HepG2 (cell line): ENCODE data around the gene SYNGR2. TPM values are rescaled to one million over a fixed set of nuclear protein-coding genes. Genes with fewer than 3 reads are reported as not detected.
A peak's percentile ranks its signal among the peaks of the same experiment; 100 is the strongest.

Experiments
- ATAC-seq: fragments of 200-7000 bp; cut with Tn5 transposase; 3 replicates; pipeline ENCODE4 v1.9.1; 2020; ENCODE audit warnings: mild to moderate bottlenecking, moderate library complexity
- BruUV-seq: library from RNA; stranded (reverse); fragments of 400-500 nt; replicated peaks from 2 replicates; lab custom pipeline; 2021; lab: Mats Ljungman, UMichigan
- CTCF ChIA-PET: fragments of 300-600 bp; formaldehyde crosslinking; extraction: SDS; loops from one replicate; lab custom pipeline; 2021; ENCODE audit warnings: low total read pairs, inconsistent platforms, low intra/inter-chr PET ratio; lab: Yijun Ruan, JAX
- POLR2A ChIA-PET: fragments of 350-600 bp; sonication (Branson Sonifier 250); formaldehyde crosslinking; loops from one replicate; lab custom pipeline; 2020; ENCODE audit warnings: antibody characterized with exemption, inconsistent platforms; lab: Yijun Ruan, JAX
- DNase-seq: peaks from one replicate; pipeline ENCODE4 v3.0.0-alpha.2; 2015; ENCODE audit warnings: low spot score
- FAIRE-seq: peaks from 3 replicates; lab custom pipeline; 2011; peaks lifted over from hg19 to GRCh38; lab: Jason Lieb, UNC
- H2AFZ ChIP-seq: one replicate; pipeline ENCODE4 v1.6.1; 2011; ENCODE audit warnings: low read length, inconsistent platforms
- H3K27ac ChIP-seq: fragments of 300-600 bp; 3 replicates; pipeline ENCODE4 v1.8.0; 2011; ENCODE audit warnings: mixed run types, mild to moderate bottlenecking, mixed read lengths, low read length, inconsistent platforms; ENCODE audit not compliant: insufficient read depth; ENCODE audit errors: extremely low read length
- H3K27me3 ChIP-seq, 2 experiments: fragments of 200-600 bp in 1 of 2; 2 replicates in 1 of 2; 3 replicates in 1 of 2; pipeline versions ENCODE4 v1.6.0 to v1.8.0; 2011; ENCODE audit warnings: low read length in 2 of 2, mild to moderate bottlenecking in 2 of 2, moderate library complexity in 2 of 2, inconsistent platforms in 1 of 2; ENCODE audit not compliant: insufficient read depth in 2 of 2, control insufficient read depth in 1 of 2
- H3K36me3 ChIP-seq, 2 experiments: fragments of 200-600 bp in 1 of 2; replicated peaks in 1 of 2; 2 replicates in 1 of 2; 3 replicates in 1 of 2; pipeline versions ENCODE4 v1.5.1 to v1.8.0; 2011; ENCODE audit warnings: low read length in 2 of 2, inconsistent platforms in 1 of 2; ENCODE audit not compliant: insufficient read depth in 2 of 2, control insufficient read depth in 1 of 2
- H3K4me1 ChIP-seq: 2 replicates; pipeline ENCODE4 v1.5.1; 2012; ENCODE audit warnings: low read length, inconsistent platforms; ENCODE audit not compliant: insufficient read depth
- H3K4me2 ChIP-seq: 2 replicates; pipeline ENCODE4 v1.6.0; 2011; ENCODE audit warnings: low read depth, low read length, inconsistent platforms
- H3K4me3 ChIP-seq, 3 experiments: fragments of 200-600 bp in 1 of 3; sonication (generic), shearing (Covaris generic) in 1 of 3; replicated peaks in 1 of 3; 2 replicates each; pipeline ENCODE4 v1.5.1; 2011 to 2016; ENCODE audit warnings: low read length in 3 of 3, inconsistent platforms in 2 of 3, low read depth in 2 of 3, mild to moderate bottlenecking in 2 of 3, control low read depth in 1 of 3, mixed read lengths in 1 of 3; ENCODE audit not compliant: insufficient read depth in 1 of 3
- H3K79me2 ChIP-seq: one replicate; pipeline ENCODE4 v1.6.1; 2011; ENCODE audit warnings: low read length, inconsistent platforms; ENCODE audit not compliant: insufficient read depth
- H3K9ac ChIP-seq: 2 replicates; pipeline ENCODE4 v1.6.0; 2011; ENCODE audit warnings: mild to moderate bottlenecking, low read depth, low read length, inconsistent platforms; ENCODE audit not compliant: insufficient read depth
- H3K9me3 ChIP-seq: 2 replicates; pipeline ENCODE4 v1.5.1; 2012; ENCODE audit warnings: mild to moderate bottlenecking, low read length
- H4K20me1 ChIP-seq: 2 replicates; pipeline ENCODE4 v1.6.0; 2011; ENCODE audit warnings: inconsistent platforms, mild to moderate bottlenecking, low read length, moderate library complexity; ENCODE audit not compliant: insufficient read depth
- ADNP ChIP-seq: sonication (generic); formaldehyde crosslinking; IDR thresholded peaks from 2 replicates; pipeline ENCODE4 v1.4.0; 2020; ENCODE audit warnings: missing genetic modification reagents
- ARNTL ChIP-seq: sonication (generic); formaldehyde crosslinking; IDR thresholded peaks from 2 replicates; pipeline ENCODE4 v1.4.0; 2020; ENCODE audit warnings: mild to moderate bottlenecking, missing genetic modification reagents
- EED ChIP-seq: sonication (generic); formaldehyde crosslinking; IDR thresholded peaks from 2 replicates; pipeline ENCODE4 v1.5.0; 2020; ENCODE audit warnings: mild to moderate bottlenecking, missing genetic modification reagents
- HOXD1 ChIP-seq: sonication (generic); formaldehyde crosslinking; IDR thresholded peaks from 2 replicates; pipeline ENCODE4 v1.5.0; 2020; ENCODE audit warnings: missing genetic modification reagents
- NKX3-1 ChIP-seq: sonication (generic); formaldehyde crosslinking; IDR thresholded peaks from 2 replicates; pipeline ENCODE4 v1.5.0; 2020; ENCODE audit warnings: missing genetic modification reagents
- NPAS2 ChIP-seq: sonication (generic); formaldehyde crosslinking; IDR thresholded peaks from 2 replicates; pipeline ENCODE4 v1.8.0; 2022; ENCODE audit warnings: mild to moderate bottlenecking, missing genetic modification reagents, borderline replicate concordance
- SP2 ChIP-seq: sonication (generic); formaldehyde crosslinking; IDR thresholded peaks from 2 replicates; pipeline ENCODE4 v1.5.1; 2020; ENCODE audit warnings: mild to moderate bottlenecking, missing genetic modification reagents
- ZNF34 ChIP-seq: sonication (generic); formaldehyde crosslinking; IDR thresholded peaks from 2 replicates; pipeline ENCODE4 v1.4.0; 2020; ENCODE audit warnings: mild to moderate bottlenecking, missing genetic modification reagents, borderline replicate concordance
- ZNF569 ChIP-seq: sonication (generic); formaldehyde crosslinking; IDR thresholded peaks from 2 replicates; pipeline ENCODE4 v1.5.0; 2020; ENCODE audit warnings: mild to moderate bottlenecking, missing genetic modification reagents, moderate library complexity, borderline replicate concordance
- ZNF616 ChIP-seq: sonication (generic); formaldehyde crosslinking; IDR thresholded peaks from 2 replicates; pipeline ENCODE4 v1.5.0; 2020; ENCODE audit warnings: low read depth, mild to moderate bottlenecking, missing genetic modification reagents
- WGBS: methylation state at CpG from one replicate; pipeline ENCODE4 v1.1.6; 2017; ENCODE audit warnings: low lambda C conversion rate; 5-methylcytosine and 5-hydroxymethylcytosine counted together
- in situ Hi-C: cut with HindIII; loops from 2 replicates; pipeline ENCODE4 v1.10.0; 2017; ENCODE audit warnings: low pct_unique_long_range_greater_than_20kb; ENCODE audit not compliant: extremely low pct_ligation_motif_present
- intact Hi-C: fragments of 100-400 bp; cut with micrococcal nuclease; formaldehyde crosslinking; loops from one replicate; pipeline ENCODE4 v1.10.0; 2022; ENCODE audit not compliant: unreplicated experiment
- polyA plus RNA-seq, 8 experiments: library from polyadenylated mRNA; depleted of rRNA in 3 of 8; stranded (reverse) in 7 of 8; unstranded in 1 of 8; fragments of >200 nt; fragmentation: Illumina TruSeq in 4 of 8; extraction: Trizol in 4 of 8; gene quantifications; 2 replicates each; pipeline versions ENCODE4 v1.2.1 to v1.2.3, GENCODE V29; 2011 to 2016; ENCODE audit warnings: low read depth in 4 of 8, missing spikeins in 1 of 8, mixed read lengths in 1 of 8; ENCODE audit not compliant: insufficient read depth in 1 of 8
- total RNA-seq, 5 experiments: library from RNA; depleted of rRNA; stranded (reverse); fragments of >200 nt; fragmentation: Illumina TruSeq; extraction: Trizol; gene quantifications; 2 replicates each; pipeline ENCODE4 v1.2.3, GENCODE V29; 2016; ENCODE audit warnings: low read depth in 1 of 5
- TF ChIP-seq, protein P1 (sequence below): IDR thresholded peaks from 2 replicates; pipeline ENCODE4 v1.6.1; 2016; ENCODE audit warnings: low read depth
- TF ChIP-seq, protein P2 (sequence below): sonication (generic); formaldehyde crosslinking; IDR thresholded peaks from 2 replicates; pipeline ENCODE4 v1.8.1; 2023; ENCODE audit warnings: missing genetic modification reagents, mild to moderate bottlenecking, borderline replicate concordance
- TF ChIP-seq, protein P3 (sequence below): sonication (generic); formaldehyde crosslinking; IDR thresholded peaks from 2 replicates; pipeline ENCODE4 v1.4.0; 2020; ENCODE audit warnings: missing genetic modification reagents
- TF ChIP-seq, protein P4 (sequence below): sonication (generic); formaldehyde crosslinking; IDR thresholded peaks from 2 replicates; pipeline ENCODE4 v1.5.1; 2020; ENCODE audit warnings: mild to moderate bottlenecking, missing genetic modification reagents
- TF ChIP-seq, protein P5 (sequence below): sonication (generic); formaldehyde crosslinking; IDR thresholded peaks from 2 replicates; pipeline ENCODE4 v1.4.0; 2020; ENCODE audit warnings: mild to moderate bottlenecking, missing genetic modification reagents, borderline replicate concordance

The SYNGR2 gene
- total and polyA plus RNA-seq, 2 of the 13 experiments (the other 11 are each of a cell fraction or from before 2014, with no cell fraction given): 46.7 to 170 TPM

DNA sequence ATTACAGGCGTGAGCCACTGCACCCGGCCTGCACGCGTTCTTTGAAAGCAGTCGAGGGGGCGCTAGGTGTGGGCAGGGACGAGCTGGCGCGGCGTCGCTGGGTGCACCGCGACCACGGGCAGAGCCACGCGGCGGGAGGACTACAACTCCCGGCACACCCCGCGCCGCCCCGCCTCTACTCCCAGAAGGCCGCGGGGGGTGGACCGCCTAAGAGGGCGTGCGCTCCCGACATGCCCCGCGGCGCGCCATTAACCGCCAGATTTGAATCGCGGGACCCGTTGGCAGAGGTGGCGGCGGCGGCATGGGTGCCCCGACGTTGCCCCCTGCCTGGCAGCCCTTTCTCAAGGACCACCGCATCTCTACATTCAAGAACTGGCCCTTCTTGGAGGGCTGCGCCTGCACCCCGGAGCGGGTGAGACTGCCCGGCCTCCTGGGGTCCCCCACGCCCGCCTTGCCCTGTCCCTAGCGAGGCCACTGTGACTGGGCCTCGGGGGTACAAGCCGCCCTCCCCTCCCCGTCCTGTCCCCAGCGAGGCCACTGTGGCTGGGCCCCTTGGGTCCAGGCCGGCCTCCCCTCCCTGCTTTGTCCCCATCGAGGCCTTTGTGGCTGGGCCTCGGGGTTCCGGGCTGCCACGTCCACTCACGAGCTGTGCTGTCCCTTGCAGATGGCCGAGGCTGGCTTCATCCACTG is 45.8 kb downstream of the SYNGR2 start, which contains the start of gene BIRC5 (continued):
- TF ChIP-seq ZNF569 (no peak), NPAS2 (CRISPR knock-in tag) (no peak), NKX3-1 (CRISPR knock-in tag) (no peak), ADNP (0 out of 2 replicates have a peak, but pooled peaks have one; percentile 29), ZNF34 (0 out of 2 replicates have a peak, but pooled peaks have one; percentile 92), SP2 (CRISPR knock-in tag) (no peak; the same call in 1 of the 2 replicates), HOXD1 (CRISPR knock-in tag) (peak; percentile 90)
- TF ChIP-seq, protein P1, sequence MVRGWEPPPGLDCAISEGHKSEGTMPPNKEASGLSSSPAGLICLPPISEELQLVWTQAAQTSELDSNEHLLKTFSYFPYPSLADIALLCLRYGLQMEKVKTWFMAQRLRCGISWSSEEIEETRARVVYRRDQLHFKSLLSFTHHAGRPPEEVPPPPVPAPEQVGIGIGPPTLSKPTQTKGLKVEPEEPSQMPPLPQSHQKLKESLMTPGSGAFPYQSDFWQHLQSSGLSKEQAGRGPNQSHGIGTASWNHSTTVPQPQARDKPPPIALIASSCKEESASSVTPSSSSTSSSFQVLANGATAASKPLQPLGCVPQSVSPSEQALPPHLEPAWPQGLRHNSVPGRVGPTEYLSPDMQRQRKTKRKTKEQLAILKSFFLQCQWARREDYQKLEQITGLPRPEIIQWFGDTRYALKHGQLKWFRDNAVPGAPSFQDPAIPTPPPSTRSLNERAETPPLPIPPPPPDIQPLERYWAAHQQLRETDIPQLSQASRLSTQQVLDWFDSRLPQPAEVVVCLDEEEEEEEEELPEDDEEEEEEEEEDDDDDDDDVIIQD (CRISPR knock-in tag): 0 out of 2 replicates have a peak, but pooled peaks have one; percentile 19
- TF ChIP-seq, protein P2, sequence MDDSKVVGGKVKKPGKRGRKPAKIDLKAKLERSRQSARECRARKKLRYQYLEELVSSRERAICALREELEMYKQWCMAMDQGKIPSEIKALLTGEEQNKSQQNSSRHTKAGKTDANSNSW (CRISPR knock-in tag): peak; percentile 91; the same call in 1 of the 2 replicates
- TF ChIP-seq, all 625 proteins: peak for 358

DNA sequence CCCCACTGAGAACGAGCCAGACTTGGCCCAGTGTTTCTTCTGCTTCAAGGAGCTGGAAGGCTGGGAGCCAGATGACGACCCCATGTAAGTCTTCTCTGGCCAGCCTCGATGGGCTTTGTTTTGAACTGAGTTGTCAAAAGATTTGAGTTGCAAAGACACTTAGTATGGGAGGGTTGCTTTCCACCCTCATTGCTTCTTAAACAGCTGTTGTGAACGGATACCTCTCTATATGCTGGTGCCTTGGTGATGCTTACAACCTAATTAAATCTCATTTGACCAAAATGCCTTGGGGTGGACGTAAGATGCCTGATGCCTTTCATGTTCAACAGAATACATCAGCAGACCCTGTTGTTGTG is 46.3 kb downstream of the SYNGR2 start:
- Histone ChIP-seq H3K27ac (peak overlapping the region; percentile 72), H3K4me1 (peaks cover 26% of the 10 kb centered on the region), H3K9me3 (no peaks in the 10 kb centered on the region), H4K20me1 (no peaks in the 10 kb centered on the region), H3K4me2 (peak overlapping the region; percentile 85), H3K79me2 (peaks cover 24% of the 10 kb centered on the region), H3K27me3 (no peaks in the 10 kb centered on the region; a peak in 1 of 5 replicates), H3K9ac (peak overlapping the region; percentile 89), H2AFZ (no peak overlapping the region), H3K4me3 (peak overlapping the region; percentile 82 to 93 (median 91)), H3K36me3 (peaks cover 12 to 20% of the 10 kb centered on the region in 2 experiments)
- FAIRE-seq (no peak), DNase-seq (no peak), ATAC-seq (no peak)
- CTCF ChIA-PET: no interaction called here
- intact Hi-C loops (loop anchor here (1.0 kb wide), 1 partner anchor 33 kb away; no protein-coding TSS in a partner anchor), in situ Hi-C loops (no loop called here)
- WGBS: 2% methylated on average over 5 of the region's 5 CpGs
- POLR2A ChIA-PET: interaction anchor here (1.1 kb wide), 1 partner anchor 27 kb away, joined by 4 read pairs; no protein-coding TSS in a partner anchor
- no TSS peak for BruUV-seq
- TF ChIP-seq, protein P3, sequence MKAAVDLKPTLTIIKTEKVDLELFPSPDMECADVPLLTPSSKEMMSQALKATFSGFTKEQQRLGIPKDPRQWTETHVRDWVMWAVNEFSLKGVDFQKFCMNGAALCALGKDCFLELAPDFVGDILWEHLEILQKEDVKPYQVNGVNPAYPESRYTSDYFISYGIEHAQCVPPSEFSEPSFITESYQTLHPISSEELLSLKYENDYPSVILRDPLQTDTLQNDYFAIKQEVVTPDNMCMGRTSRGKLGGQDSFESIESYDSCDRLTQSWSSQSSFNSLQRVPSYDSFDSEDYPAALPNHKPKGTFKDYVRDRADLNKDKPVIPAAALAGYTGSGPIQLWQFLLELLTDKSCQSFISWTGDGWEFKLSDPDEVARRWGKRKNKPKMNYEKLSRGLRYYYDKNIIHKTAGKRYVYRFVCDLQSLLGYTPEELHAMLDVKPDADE (CRISPR knock-in tag): no peak
- TF ChIP-seq EED (CRISPR knock-in tag) (no peak), ARNTL (CRISPR knock-in tag) (no peak), ZNF616 (CRISPR knock-in tag) (no peak)
- TF ChIP-seq, protein P4, sequence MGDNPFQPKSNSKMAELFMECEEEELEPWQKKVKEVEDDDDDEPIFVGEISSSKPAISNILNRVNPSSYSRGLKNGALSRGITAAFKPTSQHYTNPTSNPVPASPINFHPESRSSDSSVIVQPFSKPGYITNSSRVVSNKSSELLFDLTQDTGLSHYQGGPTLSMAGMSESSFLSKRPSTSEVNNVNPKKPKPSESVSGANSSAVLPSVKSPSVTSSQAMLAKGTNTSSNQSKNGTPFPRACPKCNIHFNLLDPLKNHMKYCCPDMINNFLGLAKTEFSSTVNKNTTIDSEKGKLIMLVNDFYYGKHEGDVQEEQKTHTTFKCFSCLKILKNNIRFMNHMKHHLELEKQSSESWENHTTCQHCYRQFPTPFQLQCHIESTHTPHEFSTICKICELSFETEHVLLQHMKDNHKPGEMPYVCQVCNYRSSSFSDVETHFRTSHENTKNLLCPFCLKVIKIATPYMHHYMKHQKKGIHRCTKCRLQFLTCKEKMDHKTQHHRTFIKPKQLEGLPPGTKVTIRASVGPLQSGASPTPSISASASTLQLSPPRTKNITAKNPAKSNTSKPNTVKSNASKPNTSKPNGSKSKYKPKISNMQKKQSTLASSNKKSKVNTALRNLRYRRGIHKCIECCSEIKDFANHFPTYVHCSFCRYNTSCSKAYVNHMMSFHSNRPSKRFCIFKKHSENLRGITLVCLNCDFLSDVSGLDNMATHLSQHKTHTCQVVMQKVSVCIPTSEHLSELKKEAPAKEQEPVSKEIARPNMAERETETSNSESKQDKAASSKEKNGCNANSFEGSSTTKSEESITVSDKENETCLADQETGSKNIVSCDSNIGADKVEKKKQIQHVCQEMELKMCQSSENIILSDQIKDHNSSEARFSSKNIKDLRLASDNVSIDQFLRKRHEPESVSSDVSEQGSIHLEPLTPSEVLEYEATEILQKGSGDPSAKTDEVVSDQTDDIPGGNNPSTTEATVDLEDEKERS (CRISPR knock-in tag): no peak
- TF ChIP-seq, protein P5, sequence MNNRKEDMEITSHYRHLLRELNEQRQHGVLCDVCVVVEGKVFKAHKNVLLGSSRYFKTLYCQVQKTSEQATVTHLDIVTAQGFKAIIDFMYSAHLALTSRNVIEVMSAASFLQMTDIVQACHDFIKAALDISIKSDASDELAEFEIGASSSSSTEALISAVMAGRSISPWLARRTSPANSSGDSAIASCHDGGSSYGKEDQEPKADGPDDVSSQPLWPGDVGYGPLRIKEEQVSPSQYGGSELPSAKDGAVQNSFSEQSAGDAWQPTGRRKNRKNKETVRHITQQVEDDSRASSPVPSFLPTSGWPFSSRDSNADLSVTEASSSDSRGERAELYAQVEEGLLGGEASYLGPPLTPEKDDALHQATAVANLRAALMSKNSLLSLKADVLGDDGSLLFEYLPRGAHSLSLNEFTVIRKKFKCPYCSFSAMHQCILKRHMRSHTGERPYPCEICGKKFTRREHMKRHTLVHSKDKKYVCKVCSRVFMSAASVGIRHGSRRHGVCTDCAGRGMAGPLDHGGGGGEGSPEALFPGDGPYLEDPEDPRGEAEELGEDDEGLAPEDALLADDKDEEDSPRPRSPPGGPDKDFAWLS: 0 out of 2 replicates have a peak, but pooled peaks have one; percentile 8
